Thyroid gland (tissue), 4 donors: ENCODE measurements around the gene CDC42BPA.

Experiments
- CTCF ChIP-seq, 6 experiments: fragments of 200-600 bp in 3 of 6; fragments of 450-650 bp in 3 of 6; sonication (generic) in 3 of 6; IDR thresholded peaks; one replicate each; pipeline ENCODE4 v1.5.1; 2016 to 2019; ENCODE audit warnings: antibody characterized with exemption in 6 of 6, mild to moderate bottlenecking in 2 of 6, inconsistent platforms in 1 of 6, moderate library complexity in 1 of 6
- POLR2A ChIP-seq, 2 donors: fragments of 450-650 bp; IDR thresholded peaks; one replicate each; pipeline ENCODE4 v1.6.1; 2017; ENCODE audit warnings: antibody characterized with exemption in 2 of 2, mild to moderate bottlenecking in 2 of 2, moderate library complexity in 1 of 2

GRCh38 chr1:226983247-226983991 lies 334.9 kb downstream of the CDC42BPA start:
- no peak for TF ChIP-seq POLR2A (IDR thresholded peaks at IDR 0.05)
- TF ChIP-seq CTCF (IDR thresholded peaks at IDR 0.05) = no peak
